Measurements from ENCODE around the gene CLASRP.

DNA sequence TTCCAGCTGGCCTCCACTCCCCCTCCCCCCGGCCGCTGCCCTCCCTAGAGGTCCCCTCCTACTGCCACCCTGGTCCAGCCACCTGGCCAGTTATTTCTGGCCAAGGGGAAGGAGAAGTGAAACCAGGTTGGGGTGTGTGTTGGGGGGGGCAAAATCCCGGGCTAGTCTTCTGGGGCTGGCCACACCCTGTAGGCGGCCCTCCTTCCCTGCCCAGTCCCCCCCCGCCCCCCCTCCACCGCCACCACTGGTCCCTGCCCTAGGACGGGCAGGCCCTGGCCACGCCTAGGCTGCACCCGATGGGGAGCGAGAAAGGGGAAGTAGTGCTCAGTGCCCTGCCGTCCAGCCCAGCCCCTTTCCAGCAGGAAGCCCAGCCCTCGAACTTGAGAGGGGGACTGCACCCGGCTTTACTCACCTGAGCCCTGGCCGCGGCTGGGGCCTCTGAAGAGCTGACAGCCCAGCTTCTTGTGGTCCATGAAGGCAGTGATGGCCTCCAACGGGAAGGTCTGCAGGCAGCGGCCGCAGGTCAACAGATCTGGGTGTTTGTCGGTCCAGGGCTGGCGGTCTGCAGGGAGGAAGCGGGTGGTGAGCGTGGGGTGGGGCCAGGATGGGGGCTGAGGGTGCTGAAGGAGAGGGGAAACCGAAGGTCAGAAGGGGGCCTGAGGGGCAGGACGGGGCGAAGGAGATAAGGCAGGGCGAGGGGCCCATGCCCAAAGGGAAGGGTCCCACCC is 36.6 kb downstream of the CLASRP start:
- TF ChIP-seq, protein P1, sequence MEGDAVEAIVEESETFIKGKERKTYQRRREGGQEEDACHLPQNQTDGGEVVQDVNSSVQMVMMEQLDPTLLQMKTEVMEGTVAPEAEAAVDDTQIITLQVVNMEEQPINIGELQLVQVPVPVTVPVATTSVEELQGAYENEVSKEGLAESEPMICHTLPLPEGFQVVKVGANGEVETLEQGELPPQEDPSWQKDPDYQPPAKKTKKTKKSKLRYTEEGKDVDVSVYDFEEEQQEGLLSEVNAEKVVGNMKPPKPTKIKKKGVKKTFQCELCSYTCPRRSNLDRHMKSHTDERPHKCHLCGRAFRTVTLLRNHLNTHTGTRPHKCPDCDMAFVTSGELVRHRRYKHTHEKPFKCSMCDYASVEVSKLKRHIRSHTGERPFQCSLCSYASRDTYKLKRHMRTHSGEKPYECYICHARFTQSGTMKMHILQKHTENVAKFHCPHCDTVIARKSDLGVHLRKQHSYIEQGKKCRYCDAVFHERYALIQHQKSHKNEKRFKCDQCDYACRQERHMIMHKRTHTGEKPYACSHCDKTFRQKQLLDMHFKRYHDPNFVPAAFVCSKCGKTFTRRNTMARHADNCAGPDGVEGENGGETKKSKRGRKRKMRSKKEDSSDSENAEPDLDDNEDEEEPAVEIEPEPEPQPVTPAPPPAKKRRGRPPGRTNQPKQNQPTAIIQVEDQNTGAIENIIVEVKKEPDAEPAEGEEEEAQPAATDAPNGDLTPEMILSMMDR (IDR thresholded peaks at IDR 0.05): no peak
- TF ChIP-seq ZFX (IDR thresholded peaks at IDR 0.05; ENCODE audit: borderline replicate concordance): no peak
